Stimulated activated naive CD8-positive, alpha-beta T cell treated with anti-CD3 and anti-CD28 coated beads, Interleukin-15, amount 100 ng/mL, for 72 hours (primary cell): ENCODE data around the gene ABCC8.

Source experiments
- ATAC-seq: fragments of 150-1000 bp; cut with Tn5 transposase; 2 replicates; pipeline ENCODE4 v1.10.0; 2021; ENCODE audit warnings: mild to moderate bottlenecking, moderate library complexity
- DNase-seq, 2 donors: peaks; one replicate each; pipeline ENCODE4 v3.0.0; 2021 to 2022
- H3K27ac Mint-ChIP-seq, 2 donors: one replicate each; pipeline ENCODE4 v1.8.0; 2022; ENCODE audit warnings: mild to moderate bottlenecking in 2 of 2, mixed read lengths in 2 of 2, moderate library complexity in 2 of 2
- H3K27me3 Mint-ChIP-seq: one replicate; pipeline ENCODE4 v1.8.0; 2022; ENCODE audit warnings: mixed read lengths
- H3K4me1 Mint-ChIP-seq: one replicate; pipeline ENCODE4 v1.8.0; 2022; ENCODE audit warnings: mild to moderate bottlenecking, mixed read lengths
- H3K4me3 Mint-ChIP-seq, 2 donors: one replicate each; pipeline ENCODE4 v1.8.0; 2022; ENCODE audit warnings: mild to moderate bottlenecking in 2 of 2, mixed read lengths in 2 of 2, moderate library complexity in 1 of 2
- H3K9me3 Mint-ChIP-seq, 2 donors: one replicate each; pipeline ENCODE4 v1.8.0; 2022; ENCODE audit warnings: mixed read lengths in 2 of 2

Gene ABCC8

GRCh38 chr11:17397311-17398002 is 79.2 kb downstream of the ABCC8 start:
- ATAC-seq (no peak), DNase-seq (no peak)
- Mint-ChIP-seq H3K4me3 (no peak overlapping the region), H3K9me3 (no peaks in the 10 kb centered on the region), H3K27ac (no peak overlapping the region), H3K27me3 (no peaks in the 10 kb centered on the region), H3K4me1 (no peaks in the 10 kb centered on the region)

- Mint-ChIP-seq H3K27ac (no peak overlapping the region), H3K4me3 (no peak overlapping the region), H3K27me3 (peaks cover under 1% of the 10 kb centered on the region), H3K9me3 (no peaks in the 10 kb centered on the region), H3K4me1 (no peaks in the 10 kb centered on the region)
- no peak for ATAC-seq
- DNase-seq, result no peak
Observed at GRCh38 chr11:17396598-17397310, 79.9 kb downstream of the ABCC8 start.

- no peak for DNase-seq
- Mint-ChIP-seq H3K9me3 (no peaks in the 10 kb centered on the region), H3K4me1 (no peaks in the 10 kb centered on the region), H3K27ac (peak overlapping the region in 1 of 2 donors; percentile 49), H3K4me3 (no peak overlapping the region), H3K27me3 (peaks cover 8% of the 10 kb centered on the region)
- ATAC-seq, result no peak
Observed at GRCh38 chr11:17395978-17396377, 80.7 kb downstream of the ABCC8 start.

- Mint-ChIP-seq H3K4me3 (no peak overlapping the region), H3K4me1 (no peaks in the 10 kb centered on the region), H3K27me3 (peaks cover 11% of the 10 kb centered on the region), H3K9me3 (no peaks in the 10 kb centered on the region), H3K27ac (no peak overlapping the region)
- DNase-seq, result no peak
- peak; percentile 11 for ATAC-seq
Observed at GRCh38 chr11:17395554-17395961, 81.1 kb downstream of the ABCC8 start.

GRCh38 chr11:17394743-17395390 is 81.8 kb downstream of the ABCC8 start:
- peaks cover 6% of the 10 kb centered on the region for H3K4me1 Mint-ChIP-seq
- ATAC-seq (peak; percentile 2), DNase-seq (no peak)
- no peaks in the 10 kb centered on the region for H3K9me3 Mint-ChIP-seq
- H3K4me3 Mint-ChIP-seq, result no peak overlapping the region
- H3K27ac Mint-ChIP-seq, result no peak overlapping the region
- H3K27me3 Mint-ChIP-seq, result peaks cover 11% of the 10 kb centered on the region

GRCh38 chr11:17393472-17393871 is 83.2 kb downstream of the ABCC8 start:
- Mint-ChIP-seq H3K27ac (no peak overlapping the region), H3K27me3 (peaks cover 11% of the 10 kb centered on the region), H3K4me1 (peaks cover 18% of the 10 kb centered on the region), H3K9me3 (no peaks in the 10 kb centered on the region), H3K4me3 (no peak overlapping the region)
- no peak for ATAC-seq
- DNase-seq, result no peak

- no peak for DNase-seq
- H3K27ac Mint-ChIP-seq, result no peak overlapping the region
- peaks cover 12% of the 10 kb centered on the region for H3K27me3 Mint-ChIP-seq
Observed at GRCh38 chr11:17392872-17393271, 83.8 kb downstream of the ABCC8 start.

GRCh38 chr11:17391493-17392355 is 84.9 kb downstream of the ABCC8 start:
- no peak for DNase-seq
- no peak overlapping the region for H3K27ac Mint-ChIP-seq
- H3K4me3 Mint-ChIP-seq, result no peak overlapping the region
- peaks cover 19% of the 10 kb centered on the region for H3K27me3 Mint-ChIP-seq
- ATAC-seq, result no peak
- H3K9me3 Mint-ChIP-seq, result no peaks in the 10 kb centered on the region
- H3K4me1 Mint-ChIP-seq, result peaks cover 19% of the 10 kb centered on the region

More at GRCh38 chr11:17392872-17393271, 83.8 kb downstream of the ABCC8 start:
- peaks cover 19% of the 10 kb centered on the region for H3K4me1 Mint-ChIP-seq
- no peak for ATAC-seq
- H3K9me3 Mint-ChIP-seq, result no peaks in the 10 kb centered on the region
- no peak overlapping the region for H3K4me3 Mint-ChIP-seq

- H3K27ac Mint-ChIP-seq, result no peak overlapping the region
- DNase-seq, result no peak
Observed at GRCh38 chr11:17389957-17390649, 86.5 kb downstream of the ABCC8 start.

GRCh38 chr11:17389211-17389956 is 87.3 kb downstream of the ABCC8 start:
- peak; percentile 72 for ATAC-seq
- Mint-ChIP-seq H3K4me1 (peaks cover 19% of the 10 kb centered on the region), H3K9me3 (no peaks in the 10 kb centered on the region), H3K27me3 (peaks cover 19% of the 10 kb centered on the region), H3K4me3 (peak overlapping the region; percentile 83 to 87), H3K27ac (peak overlapping the region in 1 of 2 donors; percentile 38)
- peak; percentile 70 to 83 for DNase-seq

More at GRCh38 chr11:17389957-17390649, 86.5 kb downstream of the ABCC8 start:
- Mint-ChIP-seq H3K27me3 (peaks cover 19% of the 10 kb centered on the region), H3K9me3 (no peaks in the 10 kb centered on the region), H3K4me1 (peaks cover 19% of the 10 kb centered on the region), H3K4me3 (peak overlapping the region; percentile 83 to 87)
- no peak for ATAC-seq

GRCh38 chr11:17388609-17389210 is 87.9 kb downstream of the ABCC8 start, which contains the start of gene KCNJ11:
Gene KCNJ11 (minus strand): TSS chr11:17388659. CDS start chr11:17388091, 568 bp downstream.
- ATAC-seq, result peak; percentile 59
- Mint-ChIP-seq H3K27me3 (peaks cover 19% of the 10 kb centered on the region), H3K27ac (peak within 1 kb of the TSS; percentile 13 to 65), H3K4me3 (peak within 1 kb of the TSS; percentile 83 to 87), H3K4me1 (peaks cover 19% of the 10 kb centered on the region), H3K9me3 (no peaks in the 10 kb centered on the region)
- DNase-seq, result no peak

GRCh38 chr11:17387811-17388210 is 88.8 kb downstream of the ABCC8 start:
- Mint-ChIP-seq H3K27ac (no peak overlapping the region), H3K4me1 (peaks cover 19% of the 10 kb centered on the region), H3K27me3 (peaks cover 19% of the 10 kb centered on the region), H3K4me3 (no peak overlapping the region), H3K9me3 (no peaks in the 10 kb centered on the region)
- DNase-seq (no peak), ATAC-seq (no peak)

- DNase-seq (no peak), ATAC-seq (no peak)
- Mint-ChIP-seq H3K4me1 (peaks cover 19% of the 10 kb centered on the region), H3K9me3 (no peaks in the 10 kb centered on the region), H3K4me3 (no peak overlapping the region), H3K27me3 (peaks cover 19% of the 10 kb centered on the region), H3K27ac (no peak overlapping the region)
Observed at GRCh38 chr11:17387254-17387653, 89.4 kb downstream of the ABCC8 start.
